Measurements from ENCODE around the gene SCN4A. TPM values are rescaled to one million over a fixed set of nuclear protein-coding genes. Genes with fewer than 3 reads are reported as not detected.
A peak's percentile ranks its signal among the peaks of the same experiment; 100 is the strongest.

The SCN4A gene
- total and polyA plus RNA-seq, 2 of the 13 experiments (the other 11 are each of a cell fraction or from before 2014, with no cell fraction given): 0.02 to 0.03 TPM

GRCh38 chr17:63973930-63974593 lies 1.3 kb upstream of the SCN4A start:
- H3K4me2 ChIP-seq (ENCODE audit: low read depth, low read length): no peak overlapping the region
- H3K9ac ChIP-seq (ENCODE audit: insufficient read depth, low read depth, low read length): no peak overlapping the region
- no peaks in the 10 kb centered on the region for H4K20me1 ChIP-seq (ENCODE audit: insufficient read depth, low read length)
- FAIRE-seq (no peak), ATAC-seq (peak; percentile 30; the same call in 2 of the 3 replicates), DNase-seq (ENCODE audit: low spot score) (no peak)
- CTCF ChIA-PET (ENCODE audit: low intra/inter-chr PET ratio, low total read pairs): no interaction called here
- WGBS (ENCODE audit: low lambda C conversion rate): 7% methylated on average over 1 of the region's 12 CpGs
- H3K4me3 ChIP-seq (replicated peaks in 1 of 3; ENCODE audit: insufficient read depth in 1 of 3, low read depth in 2 of 3, low read length in 3 of 3): no peak overlapping the region
- H3K27ac ChIP-seq (ENCODE audit: extremely low read length, insufficient read depth, low read length): no peak overlapping the region
- H3K36me3 ChIP-seq (replicated peaks in 1 of 2; ENCODE audit: control insufficient read depth in 1 of 2, insufficient read depth in 2 of 2, low read length in 2 of 2): no peaks in the 10 kb centered on the region
- H2AFZ ChIP-seq (ENCODE audit: low read length): no peak overlapping the region
- in situ Hi-C loops (cut with HindIII; ENCODE audit: extremely low pct_ligation_motif_present, low pct_unique_long_range_greater_than_20kb): no loop called here
- BruUV-seq (replicated peaks): no TSS peak
- H3K27me3 ChIP-seq (ENCODE audit: control insufficient read depth in 1 of 2, insufficient read depth in 2 of 2, low read length in 2 of 2): peaks cover 9 to 61% of the 10 kb centered on the region in 2 experiments; a peak in 4 of 5 replicates
- intact Hi-C loops (cut with micrococcal nuclease; ENCODE audit: unreplicated experiment): no loop called here
- H3K79me2 ChIP-seq (ENCODE audit: insufficient read depth, low read length): no peaks in the 10 kb centered on the region
- peak; percentile 14; the same call in 1 of the 2 replicates for TF ChIP-seq MNT (IDR thresholded peaks at IDR 0.05)
- no peak for TF ChIP-seq NFAT5 (CRISPR knock-in tag; IDR thresholded peaks at IDR 0.05)
- H3K4me1 ChIP-seq (ENCODE audit: insufficient read depth, low read length): no peaks in the 10 kb centered on the region
- POLR2A ChIA-PET: no interaction called here
- no peaks in the 10 kb centered on the region for H3K9me3 ChIP-seq (ENCODE audit: low read length)

Data from HepG2 (cell line).